ENCODE data around the gene SCAF4.

SCAF4 gene

GRCh38 chr21:31696424-31696823, 35.5 kb downstream of the SCAF4 start:
- TF ChIP-seq POLR2A (IDR thresholded peaks at IDR 0.05; ENCODE audit: low read depth, low read length) (no peak), SPI1 (IDR thresholded peaks at IDR 0.05; ENCODE audit: low read depth, low read length) (no peak), PAX5 (IDR thresholded peaks at IDR 0.05; ENCODE audit: insufficient read depth, low read length, severe bottlenecking) (no peak), POU2F2 (IDR thresholded peaks at IDR 0.05; ENCODE audit: low read depth, low read length) (no peak), POLR2AphosphoS5 (IDR thresholded peaks at IDR 0.05; ENCODE audit: low read depth, low read length) (no peak), TAF1 (IDR thresholded peaks at IDR 0.05; ENCODE audit: low read depth, low read length) (no peak)
- DNase-seq (ENCODE audit: insufficient read length, low spot score) (no peak), FAIRE-seq (no peak)

GRCh38 chr21:31693222-31693621, 38.7 kb downstream of the SCAF4 start:
- DNase-seq (ENCODE audit: insufficient read length, low spot score), result no peak
- TF ChIP-seq POLR2AphosphoS5 (IDR thresholded peaks at IDR 0.05; ENCODE audit: low read depth, low read length) (no peak), POU2F2 (IDR thresholded peaks at IDR 0.05; ENCODE audit: low read depth, low read length) (no peak), PAX5 (IDR thresholded peaks at IDR 0.05; ENCODE audit: insufficient read depth, low read length, severe bottlenecking) (no peak)
- FAIRE-seq, result no peak

- TF ChIP-seq POLR2AphosphoS5 (IDR thresholded peaks at IDR 0.05; ENCODE audit: low read depth, low read length) (no peak), POU2F2 (IDR thresholded peaks at IDR 0.05; ENCODE audit: low read depth, low read length) (no peak), PAX5 (IDR thresholded peaks at IDR 0.05; ENCODE audit: insufficient read depth, low read length, severe bottlenecking) (no peak), POLR2A (IDR thresholded peaks at IDR 0.05; ENCODE audit: low read depth, low read length) (no peak), SPI1 (IDR thresholded peaks at IDR 0.05; ENCODE audit: low read depth, low read length) (no peak), TAF1 (IDR thresholded peaks at IDR 0.05; ENCODE audit: low read depth, low read length) (no peak)
- no peak for FAIRE-seq
Measured at GRCh38 chr21:31688603-31689368, 43.1 kb downstream of the SCAF4 start.

GRCh38 chr21:31687108-31687507, 44.8 kb downstream of the SCAF4 start:
- no peak for FAIRE-seq
- TF ChIP-seq POLR2AphosphoS5 (IDR thresholded peaks at IDR 0.05; ENCODE audit: low read depth, low read length), result no peak
- no peak for TF ChIP-seq PAX5 (IDR thresholded peaks at IDR 0.05; ENCODE audit: insufficient read depth, low read length, severe bottlenecking)
- TF ChIP-seq TAF1 (IDR thresholded peaks at IDR 0.05; ENCODE audit: low read depth, low read length), result no peak
- TF ChIP-seq SPI1 (IDR thresholded peaks at IDR 0.05; ENCODE audit: low read depth, low read length), result no peak
- no peak for TF ChIP-seq POLR2A (IDR thresholded peaks at IDR 0.05; ENCODE audit: low read depth, low read length)
- no peak for TF ChIP-seq POU2F2 (IDR thresholded peaks at IDR 0.05; ENCODE audit: low read depth, low read length)

More at GRCh38 chr21:31688603-31689368, 43.1 kb downstream of the SCAF4 start:
- DNase-seq (ENCODE audit: insufficient read length, low spot score), result no peak

GRCh38 chr21:31686272-31686915, 45.5 kb downstream of the SCAF4 start:
- FAIRE-seq, result no peak

More at GRCh38 chr21:31687108-31687507, 44.8 kb downstream of the SCAF4 start:
- DNase-seq (ENCODE audit: insufficient read length, low spot score), result no peak

GRCh38 chr21:31684918-31685317, 47.0 kb downstream of the SCAF4 start:
- TF ChIP-seq POU2F2 (IDR thresholded peaks at IDR 0.05; ENCODE audit: low read depth, low read length) (no peak), TAF1 (IDR thresholded peaks at IDR 0.05; ENCODE audit: low read depth, low read length) (no peak), POLR2A (IDR thresholded peaks at IDR 0.05; ENCODE audit: low read depth, low read length) (no peak), PAX5 (IDR thresholded peaks at IDR 0.05; ENCODE audit: insufficient read depth, low read length, severe bottlenecking) (no peak), POLR2AphosphoS5 (IDR thresholded peaks at IDR 0.05; ENCODE audit: low read depth, low read length) (no peak), SPI1 (IDR thresholded peaks at IDR 0.05; ENCODE audit: low read depth, low read length) (no peak)
- DNase-seq (ENCODE audit: insufficient read length, low spot score) (no peak), FAIRE-seq (no peak)

More at GRCh38 chr21:31686272-31686915, 45.5 kb downstream of the SCAF4 start:
- no peak for DNase-seq (ENCODE audit: insufficient read length, low spot score)
- TF ChIP-seq POU2F2 (IDR thresholded peaks at IDR 0.05; ENCODE audit: low read depth, low read length) (no peak), SPI1 (IDR thresholded peaks at IDR 0.05; ENCODE audit: low read depth, low read length) (no peak), PAX5 (IDR thresholded peaks at IDR 0.05; ENCODE audit: insufficient read depth, low read length, severe bottlenecking) (no peak), TAF1 (IDR thresholded peaks at IDR 0.05; ENCODE audit: low read depth, low read length) (no peak), POLR2A (IDR thresholded peaks at IDR 0.05; ENCODE audit: low read depth, low read length) (no peak), POLR2AphosphoS5 (IDR thresholded peaks at IDR 0.05; ENCODE audit: low read depth, low read length) (no peak)

DNA sequence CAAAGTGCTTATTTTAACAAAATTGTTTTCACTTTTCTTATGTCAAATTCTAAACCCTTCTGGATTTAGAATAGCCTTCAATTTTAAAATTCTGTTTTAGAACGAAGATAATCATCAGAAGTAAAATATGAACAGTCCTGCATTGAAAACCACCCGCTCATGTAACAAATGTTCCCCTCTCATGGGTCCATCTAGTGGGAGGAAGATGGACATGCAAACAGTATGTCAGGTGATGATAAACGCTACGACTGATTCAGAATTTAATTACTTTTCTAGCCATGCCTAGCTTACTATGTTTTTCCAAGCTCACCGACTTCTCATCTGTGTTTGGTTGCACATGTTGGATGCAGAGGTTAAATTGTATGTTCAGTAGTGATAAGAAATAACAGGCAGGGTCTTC, 48.9 kb downstream of the SCAF4 start:
- DNase-seq (ENCODE audit: insufficient read length, low spot score), result no peak
- TF ChIP-seq SPI1 (IDR thresholded peaks at IDR 0.05; ENCODE audit: low read depth, low read length), result no peak
- TF ChIP-seq POLR2A (IDR thresholded peaks at IDR 0.05; ENCODE audit: low read depth, low read length), result no peak
- TF ChIP-seq PAX5 (IDR thresholded peaks at IDR 0.05; ENCODE audit: insufficient read depth, low read length, severe bottlenecking), result no peak
- no peak for TF ChIP-seq TAF1 (IDR thresholded peaks at IDR 0.05; ENCODE audit: low read depth, low read length)
- TF ChIP-seq POU2F2 (IDR thresholded peaks at IDR 0.05; ENCODE audit: low read depth, low read length), result no peak
- FAIRE-seq, result no peak

- DNase-seq (ENCODE audit: insufficient read length, low spot score) (no peak), FAIRE-seq (no peak)
- TF ChIP-seq POLR2A (IDR thresholded peaks at IDR 0.05; ENCODE audit: low read depth, low read length) (no peak), POU2F2 (IDR thresholded peaks at IDR 0.05; ENCODE audit: low read depth, low read length) (no peak), POLR2AphosphoS5 (IDR thresholded peaks at IDR 0.05; ENCODE audit: low read depth, low read length) (no peak), TAF1 (IDR thresholded peaks at IDR 0.05; ENCODE audit: low read depth, low read length) (no peak), PAX5 (IDR thresholded peaks at IDR 0.05; ENCODE audit: insufficient read depth, low read length, severe bottlenecking) (no peak), SPI1 (IDR thresholded peaks at IDR 0.05; ENCODE audit: low read depth, low read length) (no peak)
Measured at GRCh38 chr21:31682620-31683019, 49.3 kb downstream of the SCAF4 start.

DNA sequence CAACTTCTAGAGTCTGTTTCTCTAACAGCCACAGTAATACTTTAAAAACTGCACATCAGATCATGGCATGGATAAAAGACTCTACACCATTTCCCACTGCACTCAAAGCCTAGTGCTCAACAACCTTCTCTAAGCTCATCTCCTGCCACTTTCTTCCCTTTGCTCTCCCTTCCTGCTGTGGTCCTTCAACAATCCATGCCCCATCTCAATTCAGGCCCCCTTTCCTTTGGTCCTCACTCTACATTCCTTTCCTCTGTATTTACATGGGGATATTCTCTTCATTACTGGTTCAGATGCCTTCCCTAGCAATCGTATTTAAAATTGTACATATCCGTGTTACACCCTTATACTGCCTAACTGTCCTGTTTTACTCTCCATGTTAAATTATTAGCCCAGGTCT, 53.4 kb downstream of the SCAF4 start:
- DNase-seq (ENCODE audit: insufficient read length, low spot score) (no peak), FAIRE-seq (no peak)
- TF ChIP-seq SPI1 (IDR thresholded peaks at IDR 0.05; ENCODE audit: low read depth, low read length) (no peak), POU2F2 (IDR thresholded peaks at IDR 0.05; ENCODE audit: low read depth, low read length) (no peak), POLR2AphosphoS5 (IDR thresholded peaks at IDR 0.05; ENCODE audit: low read depth, low read length) (no peak), TAF1 (IDR thresholded peaks at IDR 0.05; ENCODE audit: low read depth, low read length) (no peak), PAX5 (IDR thresholded peaks at IDR 0.05; ENCODE audit: insufficient read depth, low read length, severe bottlenecking) (no peak), POLR2A (IDR thresholded peaks at IDR 0.05; ENCODE audit: low read depth, low read length) (no peak)
